ENCODE results near the gene SNED1.

The SNED1 gene

GRCh38 chr2:240960309-240960970 lies 38.0 kb upstream of the SNED1 start:
- DNase-seq: no peak

GRCh38 chr2:240960971-240961876 lies 37.2 kb upstream of the SNED1 start:
- DNase-seq: no peak

- DNase-seq: no peak
These were observed 36.5 kb upstream of the SNED1 start for GRCh38 chr2:240961910-240962299.

- no peak for DNase-seq
These were observed 35.9 kb upstream of the SNED1 start for GRCh38 chr2:240962300-240963064.

GRCh38 chr2:240963065-240963867 lies 35.2 kb upstream of the SNED1 start:
- no peak for DNase-seq

GRCh38 chr2:240963868-240964703 lies 34.3 kb upstream of the SNED1 start:
- no peak for DNase-seq

- no peak for DNase-seq
These were observed 33.6 kb upstream of the SNED1 start for GRCh38 chr2:240964704-240965295.

GRCh38 chr2:240965296-240965904 lies 33.0 kb upstream of the SNED1 start:
- DNase-seq: no peak

GRCh38 chr2:240965905-240966456 lies 32.4 kb upstream of the SNED1 start:
- DNase-seq: no peak

GRCh38 chr2:240966457-240966905 lies 31.9 kb upstream of the SNED1 start:
- DNase-seq: no peak

GRCh38 chr2:240966906-240967680 lies 31.3 kb upstream of the SNED1 start:
- DNase-seq: no peak

GRCh38 chr2:240967681-240968621 lies 30.5 kb upstream of the SNED1 start:
- DNase-seq: no peak

GRCh38 chr2:240968731-240969624 lies 29.4 kb upstream of the SNED1 start:
- DNase-seq: no peak

- no peak for DNase-seq
These were observed 28.3 kb upstream of the SNED1 start for GRCh38 chr2:240970104-240970503.

GRCh38 chr2:240970816-240971215 lies 27.6 kb upstream of the SNED1 start:
- DNase-seq: no peak

- no peak for DNase-seq
These were observed 26.2 kb upstream of the SNED1 start for GRCh38 chr2:240972201-240972600.

Measured in OCI-M1 (cell line).